IPS-NIHi7 (cell line): ENCODE results near the gene RABGAP1.
A peak's percentile ranks its signal among the peaks of the same experiment; 100 is the strongest.

Experiments
- DNase-seq: peaks from one replicate; pipeline ENCODE4 v3.0.0; 2012; ENCODE audit warnings: mixed read lengths; ENCODE audit errors: extremely low spot score

The RABGAP1 gene

GRCh38 chr9:123008909-123009308 is 68.1 kb downstream of the RABGAP1 start:
- DNase-seq: no peak

GRCh38 chr9:123011380-123011779 is 70.6 kb downstream of the RABGAP1 start:
- DNase-seq: no peak

GRCh38 chr9:123011878-123012528 is 71.2 kb downstream of the RABGAP1 start:
- DNase-seq: no peak

- no peak for DNase-seq
Measured at GRCh38 chr9:123016631-123017030, 75.8 kb downstream of the RABGAP1 start.

- DNase-seq: no peak
Measured at GRCh38 chr9:123020796-123021195, 80.0 kb downstream of the RABGAP1 start.

- no peak for DNase-seq
Measured at GRCh38 chr9:123026425-123026824, 85.6 kb downstream of the RABGAP1 start.

- no peak for DNase-seq
Measured at GRCh38 chr9:123027517-123027916, 86.7 kb downstream of the RABGAP1 start.

- DNase-seq: no peak
Measured at GRCh38 chr9:123028136-123028535, 87.3 kb downstream of the RABGAP1 start.

- no peak for DNase-seq
Measured at GRCh38 chr9:123028973-123029372, 88.2 kb downstream of the RABGAP1 start.

GRCh38 chr9:123031963-123032362 is 91.1 kb downstream of the RABGAP1 start:
- DNase-seq: no peak

GRCh38 chr9:123033352-123033751 is 92.5 kb downstream of the RABGAP1 start, which contains the start of gene GPR21:
TSS of gene GPR21 (plus strand) at chr9:123033667. CDS start at chr9:123034567, 900 bp downstream.
- DNase-seq: peak; percentile 14

GRCh38 chr9:123033864-123034601 is 93.2 kb downstream of the RABGAP1 start:
- no peak for DNase-seq

GRCh38 chr9:123034881-123035510 is 94.2 kb downstream of the RABGAP1 start:
- no peak for DNase-seq

GRCh38 chr9:123035791-123036190 is 95.0 kb downstream of the RABGAP1 start:
- no peak for DNase-seq

GRCh38 chr9:123036893-123037545 is 96.2 kb downstream of the RABGAP1 start:
- no peak for DNase-seq

GRCh38 chr9:123039617-123040219 is 98.9 kb downstream of the RABGAP1 start:
- DNase-seq: no peak

- DNase-seq: no peak
Measured at GRCh38 chr9:123040801-123041200, 100.0 kb downstream of the RABGAP1 start.

GRCh38 chr9:123041489-123041888 is 100.7 kb downstream of the RABGAP1 start:
- no peak for DNase-seq

- no peak for DNase-seq
Measured at GRCh38 chr9:123043081-123043939, 102.5 kb downstream of the RABGAP1 start.

GRCh38 chr9:123044586-123044985 is 103.8 kb downstream of the RABGAP1 start:
- no peak for DNase-seq
